ENCODE data around the gene RIMBP2.

- no peak for TF ChIP-seq TAF1 (IDR thresholded peaks at IDR 0.05; ENCODE audit: borderline replicate concordance, insufficient read depth, low read length)
- no peak for TF ChIP-seq POLR2AphosphoS5 (IDR thresholded peaks at IDR 0.05; ENCODE audit: low read depth, low read length)
- no peak for TF ChIP-seq REST (IDR thresholded peaks at IDR 0.05; ENCODE audit: insufficient read depth in 1 of 2, low read depth in 2 of 2, low read length in 2 of 2)
- TF ChIP-seq SIN3A (IDR thresholded peaks at IDR 0.05; ENCODE audit: borderline replicate concordance, insufficient read depth, low read length): no peak
- no peak for TF ChIP-seq FOXP2 (optimal IDR thresholded peaks at IDR 0.05; ENCODE audit: borderline replicate concordance, extremely low read depth, extremely low read length, insufficient read depth)
Observed at GRCh38 chr12:130639476-130640424, 76.3 kb downstream of the RIMBP2 start.

Data from PFSK-1 (cell line).